HEK293 (cell line): ENCODE data around the gene FIBP.

Experiments
- GLI4 ChIP-seq: fragments of 450-650 bp; formaldehyde crosslinking; IDR thresholded peaks from 2 replicates; pipeline ENCODE4 v1.5.1; 2016; ENCODE audit warnings: missing biosample characterization, missing genetic modification characterization
- ZNF777 ChIP-seq: fragments of 450-650 bp; formaldehyde crosslinking; IDR thresholded peaks from 2 replicates; pipeline ENCODE4 v1.5.1; 2017; ENCODE audit warnings: missing biosample characterization, missing genetic modification characterization, borderline replicate concordance
- TF ChIP-seq, protein P1 (sequence below): fragments of 450-650 bp; formaldehyde crosslinking; IDR thresholded peaks from 2 replicates; pipeline ENCODE4 v1.5.1; 2016; ENCODE audit warnings: missing biosample characterization, missing genetic modification characterization

DNA sequence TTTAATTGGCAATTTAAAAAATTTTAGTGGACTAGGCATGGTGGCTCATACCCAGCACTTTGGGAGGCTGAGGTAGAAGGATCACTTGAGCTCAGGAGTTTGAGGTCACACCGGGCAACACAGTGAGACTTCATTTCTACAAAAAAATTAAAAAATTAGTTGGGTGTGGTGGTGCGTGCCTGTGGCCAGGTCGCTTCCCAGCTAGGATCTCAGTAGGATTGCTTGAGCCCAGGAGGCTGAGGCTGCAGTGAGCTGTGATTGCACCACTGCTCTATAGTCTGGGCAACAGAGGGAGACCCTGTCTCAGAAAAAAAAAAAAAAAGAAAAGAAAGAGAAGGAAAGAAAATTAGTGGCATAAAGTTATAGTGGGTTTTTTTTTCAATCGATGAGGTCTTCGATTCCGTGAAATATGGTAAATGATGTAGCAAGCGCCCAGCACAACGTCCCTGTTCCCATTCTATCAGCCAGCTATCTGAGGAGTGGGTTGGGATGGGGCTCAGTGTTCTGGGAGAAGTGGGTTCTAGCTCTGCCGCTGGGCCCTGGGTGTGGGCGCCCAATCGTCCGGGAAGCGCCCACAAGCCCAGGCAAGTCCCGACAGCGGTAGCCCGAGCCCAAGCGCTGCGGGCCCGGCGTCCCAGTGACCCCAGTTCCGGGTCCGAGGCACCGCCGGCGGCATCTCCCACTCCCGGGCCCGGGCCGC, 10.5 kb upstream of the FIBP start:
- TF ChIP-seq ZNF777 (tag by site-specific recombination), result no peak
- no peak for TF ChIP-seq GLI4 (tag by site-specific recombination)
- TF ChIP-seq, protein P1, sequence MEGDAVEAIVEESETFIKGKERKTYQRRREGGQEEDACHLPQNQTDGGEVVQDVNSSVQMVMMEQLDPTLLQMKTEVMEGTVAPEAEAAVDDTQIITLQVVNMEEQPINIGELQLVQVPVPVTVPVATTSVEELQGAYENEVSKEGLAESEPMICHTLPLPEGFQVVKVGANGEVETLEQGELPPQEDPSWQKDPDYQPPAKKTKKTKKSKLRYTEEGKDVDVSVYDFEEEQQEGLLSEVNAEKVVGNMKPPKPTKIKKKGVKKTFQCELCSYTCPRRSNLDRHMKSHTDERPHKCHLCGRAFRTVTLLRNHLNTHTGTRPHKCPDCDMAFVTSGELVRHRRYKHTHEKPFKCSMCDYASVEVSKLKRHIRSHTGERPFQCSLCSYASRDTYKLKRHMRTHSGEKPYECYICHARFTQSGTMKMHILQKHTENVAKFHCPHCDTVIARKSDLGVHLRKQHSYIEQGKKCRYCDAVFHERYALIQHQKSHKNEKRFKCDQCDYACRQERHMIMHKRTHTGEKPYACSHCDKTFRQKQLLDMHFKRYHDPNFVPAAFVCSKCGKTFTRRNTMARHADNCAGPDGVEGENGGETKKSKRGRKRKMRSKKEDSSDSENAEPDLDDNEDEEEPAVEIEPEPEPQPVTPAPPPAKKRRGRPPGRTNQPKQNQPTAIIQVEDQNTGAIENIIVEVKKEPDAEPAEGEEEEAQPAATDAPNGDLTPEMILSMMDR (tag by site-specific recombination), result no peak
